ENCODE data around the gene MEN1.

DNA sequence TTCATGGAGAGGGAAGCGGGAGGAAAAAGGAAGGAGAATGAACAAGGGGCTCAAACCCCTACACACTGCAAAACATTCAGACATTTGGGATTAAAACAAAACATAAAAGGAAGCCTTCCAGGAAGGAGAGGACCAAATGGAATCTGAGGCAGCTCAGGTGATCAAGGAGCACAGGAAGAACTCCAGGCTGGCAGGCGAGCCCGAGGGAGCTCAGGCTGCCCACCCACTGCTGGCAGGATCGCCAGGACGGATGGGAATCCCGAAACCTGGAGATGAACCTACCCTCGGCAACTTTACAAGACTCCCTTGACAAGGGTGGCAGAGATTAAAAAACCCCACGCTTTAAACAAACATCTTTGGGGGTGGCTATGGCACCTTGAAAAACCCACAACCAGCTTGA is 45.6 kb downstream of the MEN1 start:
- TF ChIP-seq, protein P1, sequence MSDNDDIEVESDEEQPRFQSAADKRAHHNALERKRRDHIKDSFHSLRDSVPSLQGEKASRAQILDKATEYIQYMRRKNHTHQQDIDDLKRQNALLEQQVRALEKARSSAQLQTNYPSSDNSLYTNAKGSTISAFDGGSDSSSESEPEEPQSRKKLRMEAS (IDR thresholded peaks at IDR 0.05) = no peak
- TF ChIP-seq CREB1 (IDR thresholded peaks at IDR 0.05; ENCODE audit: low read depth) (no peak), CEBPB (IDR thresholded peaks at IDR 0.05) (no peak), NFIC (IDR thresholded peaks at IDR 0.05) (no peak), TEAD4 (IDR thresholded peaks at IDR 0.05) (no peak), EP300 (IDR thresholded peaks at IDR 0.05; ENCODE audit: borderline replicate concordance) (no peak), REST (IDR thresholded peaks at IDR 0.05; ENCODE audit: low read depth) (no peak), RAD21 (IDR thresholded peaks at IDR 0.05; ENCODE audit: low read depth) (no peak), TCF12 (IDR thresholded peaks at IDR 0.05; ENCODE audit: low read depth) (no peak), EGR1 (IDR thresholded peaks at IDR 0.05) (no peak)

Measured in Ishikawa (cell line).